ENCODE results near the gene VSX1. TPM values are rescaled to one million over a fixed set of nuclear protein-coding genes. Genes with fewer than 3 reads are reported as not detected.
A peak's percentile ranks its signal among the peaks of the same experiment; 100 is the strongest.

VSX1 gene
- total and polyA plus RNA-seq, 8 donors: 0.05 TPM; not detected in 7

- Histone ChIP-seq H3K27ac (peak overlapping the region in 3 of 5 donors; percentile 16 to 86 (median 81)), H3K36me3 (peaks cover 16 to 35% (median 29%) of the 10 kb centered on the region in 4 donors), H3K4me3 (no peak overlapping the region), H3K9me3 (no peaks in the 10 kb centered on the region), H3K27me3 (no peaks in the 10 kb centered on the region), H3K4me1 (peaks cover 83 to 100% (median 96%) of the 10 kb centered on the region in 4 donors)
- DNase-seq: no peak
- no peak for TF ChIP-seq CTCF (IDR thresholded peaks at IDR 0.05)
- no peak for TF ChIP-seq POLR2A (IDR thresholded peaks at IDR 0.05)
- TF ChIP-seq EP300 (IDR thresholded peaks at IDR 0.05): no peak
- TF ChIP-seq POLR2AphosphoS5 (IDR thresholded peaks at IDR 0.05): no peak
- intact Hi-C loops (cut with DNase I; ENCODE audit: low total_unique reads): loop anchor here (5.0 kb wide), 1 partner anchor 38 kb away; no protein-coding TSS in a partner anchor
- WGBS, 5 donors: 70 to 85% (median 74%) methylated on average over 12 to 14 of the region's 14 CpGs
Observed at GRCh38 chr20:25044660-25045342, 37.1 kb downstream of the VSX1 start.

- Histone ChIP-seq H3K27me3 (no peaks in the 10 kb centered on the region), H3K9me3 (no peaks in the 10 kb centered on the region), H3K36me3 (peaks cover 16 to 35% (median 29%) of the 10 kb centered on the region in 4 donors), H3K4me1 (peaks cover 83 to 100% (median 96%) of the 10 kb centered on the region in 4 donors), H3K4me3 (no peak overlapping the region), H3K27ac (peak overlapping the region in 4 of 5 donors; percentile 16 to 86 (median 50))
- 90 to 97% (median 94%) methylated on average over 5 of the region's 5 CpGs for WGBS, 5 donors
- DNase-seq: no peak
- TF ChIP-seq EP300 (IDR thresholded peaks at IDR 0.05): no peak
- TF ChIP-seq POLR2A (IDR thresholded peaks at IDR 0.05): no peak
- TF ChIP-seq POLR2AphosphoS5 (IDR thresholded peaks at IDR 0.05): no peak
- intact Hi-C loops (cut with DNase I; ENCODE audit: low total_unique reads): no loop called here
Observed at GRCh38 chr20:25044261-25044560, 37.7 kb downstream of the VSX1 start.

GRCh38 chr20:25043499-25044260 is 38.3 kb downstream of the VSX1 start:
- WGBS, 5 donors: 76 to 85% (median 81%) methylated on average over 8 to 9 of the region's 9 CpGs
- Histone ChIP-seq H3K36me3 (peaks cover 16 to 35% (median 29%) of the 10 kb centered on the region in 4 donors), H3K4me1 (peaks cover 83 to 100% (median 96%) of the 10 kb centered on the region in 4 donors), H3K9me3 (no peaks in the 10 kb centered on the region), H3K27me3 (no peaks in the 10 kb centered on the region), H3K27ac (peak overlapping the region; percentile 45 to 86 (median 68)), H3K4me3 (no peak overlapping the region)
- no peak for TF ChIP-seq POLR2AphosphoS5 (IDR thresholded peaks at IDR 0.05)
- TF ChIP-seq CTCF (IDR thresholded peaks at IDR 0.05): no peak
- TF ChIP-seq EP300 (IDR thresholded peaks at IDR 0.05): no peak
- TF ChIP-seq POLR2A (IDR thresholded peaks at IDR 0.05): no peak
- DNase-seq: no peak
- intact Hi-C loops (cut with DNase I; ENCODE audit: low total_unique reads): no loop called here

GRCh38 chr20:25042531-25043498 is 39.1 kb downstream of the VSX1 start:
- DNase-seq: peak; percentile 59 to 66
- H3K27me3 ChIP-seq: no peaks in the 10 kb centered on the region
- intact Hi-C loops (cut with DNase I; ENCODE audit: low total_unique reads): no loop called here
- no peak overlapping the region for H3K4me3 ChIP-seq
- no peaks in the 10 kb centered on the region for H3K9me3 ChIP-seq
- peaks cover 16 to 32% (median 26%) of the 10 kb centered on the region in 4 donors for H3K36me3 ChIP-seq
- H3K27ac ChIP-seq: peak overlapping the region; percentile 45 to 86 (median 68)
- WGBS, 5 donors: 59 to 68% (median 63%) methylated on average over 11 to 14 of the region's 14 CpGs
- H3K4me1 ChIP-seq: peaks cover 83 to 100% (median 96%) of the 10 kb centered on the region in 4 donors
- no peak for TF ChIP-seq EP300 (IDR thresholded peaks at IDR 0.05)
- TF ChIP-seq POLR2AphosphoS5 (IDR thresholded peaks at IDR 0.05): peak in 1 of 3 donors; percentile 3
- no peak for TF ChIP-seq CTCF (IDR thresholded peaks at IDR 0.05)
- no peak for TF ChIP-seq POLR2A (IDR thresholded peaks at IDR 0.05)

All from stomach (tissue), 9 donors.